ENCODE measurements around the gene TAF15. TPM values are rescaled to one million over a fixed set of nuclear protein-coding genes. Genes with fewer than 3 reads are reported as not detected.
A peak's percentile ranks its signal among the peaks of the same experiment; 100 is the strongest.

The TAF15 gene
- total RNA-seq, 4 donors from 2014 or later, result 55.9 to 79.8 (median 65.4) TPM

GRCh38 chr17:35889818-35890773, 80.8 kb downstream of the TAF15 start:
- H3K4me3 ChIP-seq (replicated peaks in 1 of 3), result no peak overlapping the region
- TF ChIP-seq POLR2A (IDR thresholded peaks at IDR 0.05), result no peak
- TF ChIP-seq, protein P1, sequence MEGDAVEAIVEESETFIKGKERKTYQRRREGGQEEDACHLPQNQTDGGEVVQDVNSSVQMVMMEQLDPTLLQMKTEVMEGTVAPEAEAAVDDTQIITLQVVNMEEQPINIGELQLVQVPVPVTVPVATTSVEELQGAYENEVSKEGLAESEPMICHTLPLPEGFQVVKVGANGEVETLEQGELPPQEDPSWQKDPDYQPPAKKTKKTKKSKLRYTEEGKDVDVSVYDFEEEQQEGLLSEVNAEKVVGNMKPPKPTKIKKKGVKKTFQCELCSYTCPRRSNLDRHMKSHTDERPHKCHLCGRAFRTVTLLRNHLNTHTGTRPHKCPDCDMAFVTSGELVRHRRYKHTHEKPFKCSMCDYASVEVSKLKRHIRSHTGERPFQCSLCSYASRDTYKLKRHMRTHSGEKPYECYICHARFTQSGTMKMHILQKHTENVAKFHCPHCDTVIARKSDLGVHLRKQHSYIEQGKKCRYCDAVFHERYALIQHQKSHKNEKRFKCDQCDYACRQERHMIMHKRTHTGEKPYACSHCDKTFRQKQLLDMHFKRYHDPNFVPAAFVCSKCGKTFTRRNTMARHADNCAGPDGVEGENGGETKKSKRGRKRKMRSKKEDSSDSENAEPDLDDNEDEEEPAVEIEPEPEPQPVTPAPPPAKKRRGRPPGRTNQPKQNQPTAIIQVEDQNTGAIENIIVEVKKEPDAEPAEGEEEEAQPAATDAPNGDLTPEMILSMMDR (IDR thresholded peaks at IDR 0.05), result no peak
- H3K36me3 ChIP-seq, result no peaks in the 10 kb centered on the region
- WGBS, 2 donors, result 82 to 88% methylated on average over 2 of the region's 2 CpGs
- H3K27me3 ChIP-seq, result no peaks in the 10 kb centered on the region
- H3K9me3 ChIP-seq, result no peaks in the 10 kb centered on the region
- H3K4me1 ChIP-seq, result peaks cover 0 to 3% of the 10 kb centered on the region in 2 donors
- no peak overlapping the region for H3K27ac ChIP-seq
- intact Hi-C loops (cut with DNase I), result no loop called here
- DNase-seq, result peak; percentile 39 to 45

DNA sequence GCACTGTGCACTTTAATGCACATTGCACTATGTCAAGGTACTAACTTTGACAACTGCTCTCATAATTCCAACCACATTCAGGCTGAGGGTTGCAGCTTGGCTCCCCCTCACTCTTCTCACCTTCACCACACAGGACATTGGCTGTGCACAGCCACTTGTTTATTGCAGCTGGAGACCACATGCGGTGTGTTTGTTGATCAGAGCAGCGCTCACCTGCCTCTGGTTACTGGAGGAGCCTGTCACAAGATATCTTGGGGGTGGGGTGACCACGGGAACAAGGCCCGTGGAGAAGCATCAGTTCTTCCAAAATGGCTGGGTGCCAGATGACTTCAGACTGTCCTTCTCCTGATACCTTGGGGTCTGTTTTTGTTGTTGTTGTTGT, 81.5 kb downstream of the TAF15 start:
- no peak overlapping the region for H3K27ac ChIP-seq
- 52 to 68% methylated on average over 4 of the region's 4 CpGs for WGBS, 2 donors
- intact Hi-C loops (cut with DNase I), result no loop called here

GRCh38 chr17:35891269-35891668, 82.0 kb downstream of the TAF15 start:
- intact Hi-C loops (cut with DNase I), result no loop called here
- no peaks in the 10 kb centered on the region for H3K27me3 ChIP-seq
- H3K4me1 ChIP-seq, result peaks cover 0 to 3% of the 10 kb centered on the region in 2 donors
- H3K9me3 ChIP-seq, result no peaks in the 10 kb centered on the region
- 84 to 86% methylated on average over 4 of the region's 4 CpGs for WGBS, 2 donors
- no peak for DNase-seq
- no peak overlapping the region for H3K27ac ChIP-seq
- H3K4me3 ChIP-seq (replicated peaks in 1 of 3), result no peak overlapping the region
- no peaks in the 10 kb centered on the region for H3K36me3 ChIP-seq
- TF ChIP-seq POLR2A (IDR thresholded peaks at IDR 0.05), result no peak
- TF ChIP-seq, protein P1 (IDR thresholded peaks at IDR 0.05), result no peak

More for the DNA sequence above, 81.5 kb downstream of the TAF15 start:
- TF ChIP-seq, protein P1 (IDR thresholded peaks at IDR 0.05), result no peak
- TF ChIP-seq POLR2A (IDR thresholded peaks at IDR 0.05), result no peak
- DNase-seq, result peak; percentile 14 to 24
- Histone ChIP-seq H3K4me1 (peaks cover 0 to 3% of the 10 kb centered on the region in 2 donors), H3K27me3 (no peaks in the 10 kb centered on the region), H3K36me3 (no peaks in the 10 kb centered on the region), H3K4me3 (replicated peaks in 1 of 3) (no peak overlapping the region), H3K9me3 (no peaks in the 10 kb centered on the region)

DNA sequence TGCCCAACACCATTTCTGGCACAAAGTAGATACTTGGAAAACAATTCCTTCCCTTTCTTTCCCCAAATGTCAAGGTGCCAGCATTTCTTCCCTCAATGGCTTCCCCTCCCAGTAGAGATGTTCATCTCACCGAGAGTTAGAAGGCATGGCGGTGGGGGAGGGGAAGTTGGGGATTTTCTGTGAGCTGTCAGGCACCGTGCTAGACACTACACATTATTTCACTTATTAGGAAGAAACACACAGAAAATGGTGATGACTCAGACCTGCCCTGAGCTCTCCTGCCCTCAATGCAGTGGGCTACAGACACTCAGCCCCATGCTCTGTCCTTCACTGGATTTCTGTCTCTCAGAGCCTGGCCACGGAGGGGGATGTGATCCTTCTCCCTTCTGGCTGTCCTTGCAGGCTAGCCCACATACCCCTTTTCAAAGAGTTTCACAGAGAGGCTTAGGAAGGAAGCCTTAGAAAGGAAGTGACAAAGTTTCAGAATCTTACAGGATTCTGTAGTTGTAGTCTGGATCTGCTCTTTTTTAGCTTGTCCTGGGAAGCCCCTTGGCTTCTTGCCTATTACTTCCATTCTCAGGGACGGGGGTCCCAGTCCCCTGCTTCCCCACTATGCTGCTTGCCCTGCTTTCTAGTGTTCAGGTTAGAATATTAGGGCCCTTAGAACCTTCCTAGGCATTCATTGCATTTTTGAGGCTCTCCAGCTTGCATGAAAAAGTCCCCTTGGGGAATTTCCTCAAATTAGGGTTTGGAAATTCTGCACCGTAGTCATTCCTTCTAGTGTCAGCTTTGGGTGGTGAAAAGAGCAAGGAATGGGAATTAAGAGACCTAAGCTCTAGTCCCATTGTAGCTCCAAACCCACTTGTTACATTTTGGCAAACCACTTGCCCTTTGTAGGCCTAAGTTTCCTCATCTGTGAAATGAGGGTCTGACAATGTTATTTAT, 83.1 kb downstream of the TAF15 start:
- 59 to 63% methylated on average over 6 of the region's 6 CpGs for WGBS, 2 donors
- DNase-seq, result no peak
- H3K27me3 ChIP-seq, result no peaks in the 10 kb centered on the region
- H3K36me3 ChIP-seq, result no peaks in the 10 kb centered on the region
- peaks cover 0 to 3% of the 10 kb centered on the region in 2 donors for H3K4me1 ChIP-seq
- TF ChIP-seq POLR2A (IDR thresholded peaks at IDR 0.05), result no peak
- TF ChIP-seq, protein P1 (IDR thresholded peaks at IDR 0.05), result no peak
- intact Hi-C loops (cut with DNase I), result no loop called here
- no peak overlapping the region for H3K4me3 ChIP-seq (replicated peaks in 1 of 3)
- H3K9me3 ChIP-seq, result no peaks in the 10 kb centered on the region
- H3K27ac ChIP-seq, result no peak overlapping the region

All from thyroid gland (tissue), 4 donors.